Bronchial epithelial cell (primary cell): ENCODE data around the gene GSTM2. TPM values are rescaled to one million over a fixed set of nuclear protein-coding genes. Genes with fewer than 3 reads are reported as not detected.
A peak's percentile ranks its signal among the peaks of the same experiment; 100 is the strongest.

ENCODE experiments used
- DNase-seq: peaks from one replicate; pipeline ENCODE4 v3.0.0-alpha.2; 2010; ENCODE audit warnings: low read depth
- FAIRE-seq: peaks from 2 replicates; lab custom pipeline; 2011; peaks lifted over from hg19 to GRCh38; lab: Jason Lieb, UNC
- H3K27me3 ChIP-seq: 2 replicates; pipeline ENCODE4 v1.5.1; 2011; ENCODE audit warnings: low read length; ENCODE audit not compliant: control insufficient read depth, insufficient read depth
- H3K36me3 ChIP-seq: 2 replicates; pipeline ENCODE4 v1.5.1; 2011; ENCODE audit warnings: low read length; ENCODE audit not compliant: control insufficient read depth, insufficient read depth
- H3K4me3 ChIP-seq: 2 replicates; pipeline ENCODE4 v1.5.1; 2011; ENCODE audit warnings: mild to moderate bottlenecking, low read depth, low read length, control low read depth
- total RNA-seq: library from RNA; depleted of rRNA; stranded (reverse); fragments of >200 nt; gene quantifications from 2 replicates; pipeline ENCODE4 v1.2.1, GENCODE V29; 2014
- TF ChIP-seq, protein P1 (sequence below): IDR thresholded peaks from 2 replicates; pipeline ENCODE4 v1.5.1; 2011; ENCODE audit warnings: mild to moderate bottlenecking, moderate library complexity, low read length, control low read depth, inconsistent platforms; ENCODE audit not compliant: insufficient read depth, severe bottlenecking

Gene GSTM2
- total RNA-seq, 1 donor from 2014 or later = 0.26 TPM

DNA sequence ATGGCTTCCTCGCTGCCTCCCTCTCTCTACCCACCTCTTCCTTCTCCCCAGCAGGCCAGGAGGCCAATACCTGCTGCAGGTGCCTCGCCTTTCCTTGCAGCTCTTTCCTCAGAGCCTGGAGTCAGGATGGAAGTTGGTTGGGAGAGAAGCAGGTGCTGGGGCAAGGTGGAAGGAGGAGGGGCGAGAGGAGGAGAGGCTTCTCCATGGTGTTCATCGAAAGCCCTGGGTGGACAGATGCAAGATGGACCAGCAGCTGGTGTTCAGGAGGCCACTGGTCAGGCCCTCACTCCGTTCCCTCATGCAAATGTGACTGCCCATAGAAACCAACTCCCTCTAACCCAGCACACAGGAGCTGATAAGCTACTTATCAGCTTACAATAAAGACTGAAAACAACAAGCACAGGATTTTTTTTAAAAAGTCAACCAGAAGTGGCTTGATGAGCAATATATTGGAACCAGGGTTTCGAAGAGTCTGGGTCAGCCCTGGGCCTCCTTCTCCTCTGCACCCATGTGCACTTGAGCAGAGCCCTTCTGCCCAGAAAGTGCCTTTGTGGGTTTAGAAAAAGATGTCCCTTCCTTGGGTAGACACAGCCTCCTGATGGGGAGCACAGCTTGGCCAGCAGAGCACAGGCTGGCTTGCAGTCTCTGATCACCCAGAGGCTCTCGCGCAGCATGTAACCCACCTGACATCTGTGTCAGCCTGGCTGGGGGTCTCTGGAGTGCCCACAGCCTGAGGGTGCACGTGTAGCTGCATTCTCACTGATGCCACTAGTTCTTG, 28.6 kb upstream of the GSTM2 start:
- TF ChIP-seq, protein P1, sequence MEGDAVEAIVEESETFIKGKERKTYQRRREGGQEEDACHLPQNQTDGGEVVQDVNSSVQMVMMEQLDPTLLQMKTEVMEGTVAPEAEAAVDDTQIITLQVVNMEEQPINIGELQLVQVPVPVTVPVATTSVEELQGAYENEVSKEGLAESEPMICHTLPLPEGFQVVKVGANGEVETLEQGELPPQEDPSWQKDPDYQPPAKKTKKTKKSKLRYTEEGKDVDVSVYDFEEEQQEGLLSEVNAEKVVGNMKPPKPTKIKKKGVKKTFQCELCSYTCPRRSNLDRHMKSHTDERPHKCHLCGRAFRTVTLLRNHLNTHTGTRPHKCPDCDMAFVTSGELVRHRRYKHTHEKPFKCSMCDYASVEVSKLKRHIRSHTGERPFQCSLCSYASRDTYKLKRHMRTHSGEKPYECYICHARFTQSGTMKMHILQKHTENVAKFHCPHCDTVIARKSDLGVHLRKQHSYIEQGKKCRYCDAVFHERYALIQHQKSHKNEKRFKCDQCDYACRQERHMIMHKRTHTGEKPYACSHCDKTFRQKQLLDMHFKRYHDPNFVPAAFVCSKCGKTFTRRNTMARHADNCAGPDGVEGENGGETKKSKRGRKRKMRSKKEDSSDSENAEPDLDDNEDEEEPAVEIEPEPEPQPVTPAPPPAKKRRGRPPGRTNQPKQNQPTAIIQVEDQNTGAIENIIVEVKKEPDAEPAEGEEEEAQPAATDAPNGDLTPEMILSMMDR = no peak
- Histone ChIP-seq H3K4me3 (no peak overlapping the region), H3K27me3 (no peaks in the 10 kb centered on the region), H3K36me3 (no peaks in the 10 kb centered on the region)
- FAIRE-seq (no peak), DNase-seq (no peak)

DNA sequence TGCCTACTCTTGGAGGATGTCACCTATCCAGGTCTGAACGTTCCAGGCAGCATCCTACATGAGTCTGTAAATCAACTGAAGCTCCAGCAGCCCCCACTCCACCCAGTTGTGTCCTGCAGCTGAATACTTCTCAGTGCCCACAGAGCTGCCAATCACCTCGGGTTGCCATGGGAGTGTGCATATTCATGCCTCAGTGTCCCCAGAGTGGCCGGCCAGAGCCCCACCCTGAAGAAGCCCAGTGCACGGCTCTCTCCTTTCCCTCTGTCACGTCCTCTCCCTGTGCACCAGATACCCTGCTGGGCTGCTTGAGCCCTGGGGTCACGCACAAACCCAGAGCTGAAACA, 28.0 kb upstream of the GSTM2 start:
- DNase-seq (no peak), FAIRE-seq (no peak)
- no peaks in the 10 kb centered on the region for H3K36me3 ChIP-seq
- TF ChIP-seq, protein P1 = no peak
- H3K4me3 ChIP-seq = no peak overlapping the region
- H3K27me3 ChIP-seq = no peaks in the 10 kb centered on the region

DNA sequence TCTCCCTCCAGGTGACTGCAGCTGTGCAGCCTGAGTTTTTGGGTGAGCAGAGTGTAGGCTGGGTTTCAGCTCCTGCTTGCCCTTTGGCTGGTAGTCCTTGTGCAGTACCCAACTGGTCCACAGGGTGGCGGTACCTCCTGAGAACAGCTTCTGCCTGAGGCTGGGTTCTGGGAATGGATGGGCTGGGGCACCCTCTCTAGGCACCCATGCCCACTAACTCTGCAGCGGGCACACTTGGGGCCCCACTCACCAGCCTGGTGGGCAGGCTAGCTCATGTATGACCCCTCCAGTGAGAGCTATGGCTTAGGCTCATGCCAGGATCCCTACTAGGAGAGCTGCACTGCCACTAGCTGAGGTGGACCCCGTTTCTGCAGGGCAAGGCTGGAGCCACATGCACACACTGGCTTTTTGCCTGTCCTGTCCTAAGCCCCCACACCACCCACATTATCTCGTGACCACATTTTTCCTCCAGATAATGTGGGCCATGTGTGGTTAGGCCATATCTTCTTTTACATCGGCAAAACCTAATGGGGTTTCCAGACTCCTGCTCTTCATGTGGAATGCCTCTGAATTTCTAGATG, 27.5 kb upstream of the GSTM2 start:
- Histone ChIP-seq H3K27me3 (no peaks in the 10 kb centered on the region), H3K4me3 (no peak overlapping the region), H3K36me3 (no peaks in the 10 kb centered on the region)
- no peak for FAIRE-seq
- TF ChIP-seq, protein P1 = peak; percentile 98
- DNase-seq = peak; percentile 57

DNA sequence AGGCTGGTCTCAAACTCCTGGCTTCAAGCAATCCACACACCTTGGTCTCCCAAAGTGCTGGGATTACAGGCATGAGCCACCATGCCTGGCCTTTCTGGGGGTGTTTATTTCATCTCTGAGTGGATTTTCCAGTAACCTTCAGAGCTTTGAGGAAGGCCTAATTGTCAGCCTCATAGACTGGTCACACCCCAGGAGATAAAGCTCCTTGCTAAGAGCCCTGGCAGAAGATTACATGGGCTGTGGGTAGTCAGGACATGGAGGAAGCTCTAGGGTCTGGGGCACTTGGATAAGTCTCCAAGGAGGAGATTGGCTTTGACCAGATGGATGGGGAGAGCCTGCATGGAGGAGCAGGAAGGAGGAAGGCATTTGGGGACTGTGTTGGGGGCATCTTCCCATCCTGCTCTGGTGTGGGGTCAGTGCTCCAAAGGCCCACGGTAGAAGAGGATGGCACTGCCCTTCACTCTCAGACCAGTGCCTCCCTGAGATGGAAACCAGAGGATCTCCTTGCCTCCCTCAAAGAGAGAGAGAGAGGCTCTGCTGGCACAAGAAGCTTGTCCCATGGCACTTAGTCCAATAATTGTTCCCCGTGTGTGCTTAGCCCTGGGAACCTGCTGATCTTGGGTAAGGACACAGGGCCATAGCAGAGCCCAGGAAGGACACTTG, 26.6 kb upstream of the GSTM2 start:
- no peak for DNase-seq
- H3K4me3 ChIP-seq = no peak overlapping the region
- TF ChIP-seq, protein P1 = no peak
- H3K27me3 ChIP-seq = no peaks in the 10 kb centered on the region
- no peaks in the 10 kb centered on the region for H3K36me3 ChIP-seq
- no peak for FAIRE-seq

DNA sequence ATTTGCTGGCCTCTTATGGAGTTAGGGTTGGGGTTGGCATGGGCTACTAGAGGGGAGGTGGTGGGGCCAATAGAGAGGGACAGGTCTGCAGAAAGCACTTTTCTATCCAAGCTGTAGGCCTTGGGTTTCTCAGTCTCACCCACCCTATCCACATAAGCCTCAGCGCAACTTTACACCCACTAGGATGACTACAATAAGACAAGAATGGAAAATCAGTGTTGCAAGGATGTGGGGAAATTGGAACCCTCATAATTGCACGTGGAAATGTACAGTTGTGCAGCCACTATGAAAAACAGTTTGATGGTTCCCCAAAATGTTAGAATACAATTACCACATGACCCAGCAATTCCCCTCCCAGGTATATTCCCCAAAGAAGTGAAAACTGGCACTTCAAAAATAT, 26.0 kb upstream of the GSTM2 start:
- FAIRE-seq (no peak), DNase-seq (no peak)
- Histone ChIP-seq H3K36me3 (no peaks in the 10 kb centered on the region), H3K4me3 (no peak overlapping the region), H3K27me3 (no peaks in the 10 kb centered on the region)
- TF ChIP-seq, protein P1 = no peak
